Measurements from ENCODE around the gene ZNF716. TPM values are rescaled to one million over a fixed set of nuclear protein-coding genes. Genes with fewer than 3 reads are reported as not detected.

Gene ZNF716
- total RNA-seq, 1 experiment from 2014 or later: not detected

GRCh38 chr7:57415326-57415725, 34.7 kb upstream of the ZNF716 start (continued):
- TF ChIP-seq SIN3A (IDR thresholded peaks at IDR 0.05; ENCODE audit: low read depth) (no peak), ZFX (IDR thresholded peaks at IDR 0.05) (no peak), EZH2phosphoT487 (IDR thresholded peaks at IDR 0.05; ENCODE audit: borderline replicate concordance) (no peak), SP1 (IDR thresholded peaks at IDR 0.05; ENCODE audit: low read depth) (no peak)

- CTCF ChIA-PET: no interaction called here
- no peaks in the 10 kb centered on the region for H3K9me2 ChIP-seq (ENCODE audit: insufficient read depth)
- ATAC-seq: no peak
- H3K4me2 ChIP-seq (ENCODE audit: low read length): no peak overlapping the region
- RAD21 ChIA-PET (ENCODE audit: low non-redundant PET in 1 of 2, low total read pairs in 2 of 2, uncharacterized antibody in 2 of 2, unreplicated experiment in 2 of 2): no interaction called here
- H3K27ac ChIP-seq (ENCODE audit: low read depth, low read length): no peak overlapping the region
- H3K9ac ChIP-seq (ENCODE audit: low read length): no peak overlapping the region
- H2AFZ ChIP-seq (ENCODE audit: low read depth, low read length, poor library complexity, severe bottlenecking): no peak overlapping the region
- POLR2A ChIA-PET: no interaction called here
- no peak overlapping the region for H3K4me3 ChIP-seq (replicated peaks in 1 of 2; ENCODE audit: low read depth in 1 of 2, low read length in 2 of 2)
- H3K9me3 ChIP-seq (ENCODE audit: control insufficient read depth in 1 of 2, insufficient read depth in 1 of 2, low read depth in 1 of 2, low read length in 2 of 2): peaks cover 0 to 4% of the 10 kb centered on the region in 2 experiments; a peak in 3 of 4 replicates
- DNase-seq (ENCODE audit: low read depth, low spot score): no peak
- no peaks in the 10 kb centered on the region for H3K4me1 ChIP-seq (ENCODE audit: control insufficient read depth in 1 of 2, insufficient read depth in 2 of 2, low read length in 2 of 2)
- H4K20me1 ChIP-seq (ENCODE audit: insufficient read depth): no peaks in the 10 kb centered on the region
- no peaks in the 10 kb centered on the region for H3K36me3 ChIP-seq (ENCODE audit: control insufficient read depth in 1 of 2, insufficient read depth in 2 of 2, low read length in 2 of 2)
- BruUV-seq (replicated peaks): no TSS peak
- no peak for TF ChIP-seq EGR1 (IDR thresholded peaks at IDR 0.05; ENCODE audit: low read depth)
- no peak for TF ChIP-seq RAD21 (IDR thresholded peaks at IDR 0.05; ENCODE audit: low read depth)
- no peak for TF ChIP-seq ELF1 (IDR thresholded peaks at IDR 0.05; ENCODE audit: borderline replicate concordance, low read depth)
- TF ChIP-seq SIN3A (IDR thresholded peaks at IDR 0.05; ENCODE audit: low read depth): no peak
- TF ChIP-seq FOSL1 (IDR thresholded peaks at IDR 0.05; ENCODE audit: low read depth): no peak
- no peak for TF ChIP-seq SP1 (IDR thresholded peaks at IDR 0.05; ENCODE audit: low read depth)
- no peak for TF ChIP-seq CBX3 (IDR thresholded peaks at IDR 0.05; ENCODE audit: low read depth)
- TF ChIP-seq JUND (IDR thresholded peaks at IDR 0.05): no peak
- TF ChIP-seq POLR2A (IDR thresholded peaks at IDR 0.05; ENCODE audit: borderline replicate concordance, extremely low read depth, insufficient read depth, insufficient read length): no peak
- TF ChIP-seq ZFX (IDR thresholded peaks at IDR 0.05): no peak
- no peak for TF ChIP-seq EZH2 (IDR thresholded peaks at IDR 0.05)
- no peak for TF ChIP-seq CTCF (IDR thresholded peaks at IDR 0.05 in 2 of 3, conservative IDR thresholded peaks at IDR 0.05 in 1 of 3; ENCODE audit: borderline replicate concordance in 1 of 3, insufficient read depth in 1 of 3, low read depth in 2 of 3, low read length in 2 of 3)
- no peak for TF ChIP-seq SRF (IDR thresholded peaks at IDR 0.05; ENCODE audit: low read depth)
- TF ChIP-seq TCF7L2 (IDR thresholded peaks at IDR 0.05; ENCODE audit: borderline replicate concordance, extremely low read depth, insufficient read depth, insufficient read length): no peak
- H3K79me2 ChIP-seq (ENCODE audit: insufficient read depth, low read length): no peaks in the 10 kb centered on the region
- intact Hi-C loops (cut with micrococcal nuclease): no loop called here
- H3K27me3 ChIP-seq (ENCODE audit: insufficient read depth, low read length): no peaks in the 10 kb centered on the region
These were observed 34.2 kb upstream of the ZNF716 start for GRCh38 chr7:57415730-57416129.

Data from HCT116 (cell line).